SIG-M5 treated with dmso at 0.1 percent for 504 hours (cell line): ENCODE results near the gene PET100.

ENCODE experiments used
- DNase-seq: peaks from one replicate; lab custom pipeline; 2025; ENCODE audit not compliant: unreplicated experiment; lab: John Stamatoyannopoulos, UW

The PET100 gene, protein sequence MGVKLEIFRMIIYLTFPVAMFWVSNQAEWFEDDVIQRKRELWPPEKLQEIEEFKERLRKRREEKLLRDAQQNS

DNA sequence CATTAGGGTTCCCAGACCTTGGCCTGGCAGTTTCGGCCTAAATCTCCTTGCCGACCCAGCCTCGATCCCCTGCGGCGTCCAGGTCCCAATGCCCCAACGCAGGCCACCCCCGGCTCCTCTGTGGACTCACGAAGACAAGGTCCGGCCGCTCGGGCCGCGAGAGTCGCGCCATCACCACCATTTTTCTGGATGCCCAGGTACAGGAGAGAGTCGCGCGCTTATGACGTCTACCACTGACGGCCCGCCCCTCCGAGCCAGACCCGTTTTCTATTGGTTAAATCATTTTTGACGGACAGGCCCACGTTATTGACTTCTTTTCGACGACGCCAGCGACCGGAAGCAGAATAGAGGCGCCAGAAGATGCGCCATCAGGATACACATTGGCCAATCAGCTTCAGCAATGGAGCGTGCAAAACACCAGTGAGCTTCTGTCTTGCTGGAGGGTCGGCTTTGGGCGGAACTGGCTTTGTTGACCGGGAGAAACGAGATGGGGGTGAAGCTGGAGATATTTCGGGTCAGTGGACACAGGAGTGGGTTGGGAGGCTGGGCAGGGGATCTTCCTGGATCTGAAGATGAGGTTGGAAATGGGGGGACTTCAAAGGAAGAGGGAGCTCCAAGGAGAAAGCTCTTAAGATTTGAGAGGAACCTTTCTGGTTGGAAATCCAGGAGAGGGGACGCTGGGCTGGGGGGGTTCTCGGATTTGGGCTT is at the start of gene PET100, which contains the start of gene XAB2:
TSS of gene PET100 (plus strand) at position 447 of the 708 bp plus-strand sequence. CDS start at position 488, 41 bp downstream.
TSS of gene XAB2 (minus strand) at position 199 of the 708 bp plus-strand sequence. CDS start at position 181, 18 bp downstream.
- DNase-seq: peak; percentile 98

DNA sequence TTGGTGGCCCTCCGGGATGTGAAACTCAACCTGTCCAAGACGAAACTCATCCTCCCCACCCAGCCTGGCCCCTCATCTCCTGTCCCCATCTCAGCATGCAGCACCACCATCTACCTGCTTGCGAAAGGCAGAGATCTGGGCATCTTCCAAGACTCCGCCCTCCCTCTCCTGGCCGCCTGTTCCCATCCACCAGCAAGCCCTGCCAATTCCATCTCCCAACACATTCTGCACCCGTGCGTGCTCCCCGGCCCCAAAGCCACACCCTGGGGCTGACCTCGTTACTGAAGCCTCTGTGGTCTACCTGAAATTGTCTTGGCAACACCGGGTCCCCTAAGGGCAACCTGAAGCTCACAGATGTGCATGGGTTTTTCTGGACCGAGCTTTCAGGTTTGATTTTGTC is 47.1 kb upstream of the PET100 start:
- no peak for DNase-seq

GRCh38 chr19:7589822-7590221 is 39.8 kb upstream of the PET100 start:
- DNase-seq: no peak

- no peak for DNase-seq
These were observed 39.3 kb upstream of the PET100 start for GRCh38 chr19:7590256-7590655.

DNA sequence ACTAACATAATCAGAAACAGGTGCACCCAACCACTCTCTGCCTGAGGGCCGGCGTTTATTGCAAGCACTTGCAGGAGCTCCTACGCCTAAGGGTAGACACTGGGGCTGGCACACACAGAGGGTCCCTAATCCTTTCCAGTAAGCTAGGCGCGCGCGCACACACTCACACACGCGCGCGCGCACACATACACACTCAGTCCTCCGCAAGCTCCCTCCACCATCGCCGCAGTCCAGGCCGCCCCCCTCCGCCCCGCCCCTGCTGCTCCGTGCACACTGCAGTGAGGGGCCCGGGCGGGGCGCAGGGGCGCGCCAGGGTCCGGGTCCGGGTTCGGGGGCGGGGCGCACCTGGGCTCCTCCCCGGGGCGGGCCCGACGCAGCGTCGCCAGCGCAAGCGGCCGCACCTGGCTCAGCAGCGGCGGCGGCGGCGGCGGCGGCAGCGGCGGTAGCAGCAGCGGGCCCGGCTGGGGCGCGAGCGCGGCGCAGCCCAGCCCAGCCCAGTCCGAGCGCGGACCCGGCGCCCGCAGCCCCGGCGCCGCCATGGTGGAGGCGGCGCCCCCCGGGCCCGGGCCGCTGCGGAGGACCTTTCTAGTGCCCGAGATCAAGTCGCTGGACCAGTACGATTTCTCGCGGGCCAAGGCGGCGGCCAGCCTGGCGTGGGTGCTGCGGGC is 34.0 kb upstream of the PET100 start, which contains the start of gene CAMSAP3:
TSS of gene CAMSAP3 (plus strand) at position 398 of the 668 bp plus-strand sequence. CDS start at position 538, 140 bp downstream.
- DNase-seq: peak; percentile 25

DNA sequence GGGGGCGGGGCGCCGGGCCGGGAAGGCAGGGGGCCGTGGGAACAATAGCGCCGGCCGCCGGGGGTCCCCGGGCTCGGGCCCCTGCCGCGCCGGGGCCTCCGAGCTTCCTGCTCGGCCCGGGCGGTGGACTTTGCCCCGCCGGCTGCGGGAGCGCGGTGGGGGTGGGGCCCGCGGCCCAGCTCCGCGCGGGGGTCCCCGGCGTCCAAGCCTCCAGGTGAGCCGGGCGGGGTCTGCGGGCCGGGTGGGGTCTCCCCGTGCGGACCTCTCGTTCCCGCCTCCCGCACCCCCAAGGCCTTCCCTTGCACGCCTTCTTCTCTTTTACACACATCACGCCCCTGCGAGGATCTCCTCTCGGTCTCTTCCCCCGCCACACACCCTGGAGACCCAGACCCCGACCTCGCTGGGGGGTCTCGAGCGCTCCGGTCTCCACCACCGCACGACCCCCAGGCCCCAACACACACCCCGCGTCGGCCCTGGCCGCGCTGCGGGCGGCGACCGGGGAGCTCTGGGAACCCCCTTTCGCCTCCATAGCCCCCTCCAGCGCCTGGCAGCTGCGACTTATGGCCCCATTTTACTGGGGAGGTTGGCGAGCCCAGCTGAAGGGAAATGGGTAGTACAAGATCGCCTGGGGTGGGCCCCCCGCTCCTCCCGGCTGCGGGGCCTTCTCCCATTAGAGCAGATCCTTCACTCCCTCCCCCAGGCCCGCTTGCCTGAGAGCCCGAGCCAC is 33.2 kb upstream of the PET100 start:
- DNase-seq: no peak

DNA sequence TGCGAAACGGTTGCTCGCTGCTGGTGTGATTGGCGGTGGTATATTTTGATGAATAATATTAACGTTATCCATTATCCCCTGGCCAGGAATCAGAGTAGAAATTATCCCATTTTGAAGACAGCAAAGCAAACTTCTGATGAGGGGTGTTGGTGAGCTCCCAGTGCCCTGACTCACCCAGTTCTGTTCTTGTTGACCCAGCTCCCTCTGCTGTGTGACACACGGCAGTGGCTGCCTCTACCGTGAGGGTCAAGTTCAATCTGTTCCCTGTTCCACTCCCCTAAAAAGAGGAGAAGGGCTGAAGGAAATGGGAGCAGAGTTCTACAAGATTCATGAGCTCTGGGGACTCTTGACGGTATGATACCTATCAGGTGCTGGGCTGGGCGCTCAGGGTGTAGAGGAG is 31.9 kb upstream of the PET100 start:
- DNase-seq: no peak

- DNase-seq: no peak
These were observed 31.4 kb upstream of the PET100 start for GRCh38 chr19:7598180-7598579.

DNA sequence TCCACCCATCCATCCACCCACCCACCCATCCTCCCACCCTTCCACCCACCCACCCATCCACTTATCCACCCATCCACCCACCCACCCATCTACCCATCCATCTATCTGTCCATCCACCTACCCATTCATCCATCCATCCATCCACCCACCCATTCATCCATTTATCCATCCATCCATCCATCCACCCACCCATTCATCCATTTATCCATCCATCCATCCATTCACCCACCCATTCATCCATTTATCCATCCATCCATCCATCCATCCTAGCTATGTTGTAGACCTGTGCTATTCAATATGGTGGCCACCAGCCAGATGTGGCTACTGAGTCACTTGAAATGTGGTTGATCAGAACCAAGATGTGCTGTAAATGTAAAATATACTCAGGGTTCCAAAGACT is 28.9 kb upstream of the PET100 start:
- no peak for DNase-seq

GRCh38 chr19:7602240-7602934 is 27.2 kb upstream of the PET100 start:
- DNase-seq: no peak

DNA sequence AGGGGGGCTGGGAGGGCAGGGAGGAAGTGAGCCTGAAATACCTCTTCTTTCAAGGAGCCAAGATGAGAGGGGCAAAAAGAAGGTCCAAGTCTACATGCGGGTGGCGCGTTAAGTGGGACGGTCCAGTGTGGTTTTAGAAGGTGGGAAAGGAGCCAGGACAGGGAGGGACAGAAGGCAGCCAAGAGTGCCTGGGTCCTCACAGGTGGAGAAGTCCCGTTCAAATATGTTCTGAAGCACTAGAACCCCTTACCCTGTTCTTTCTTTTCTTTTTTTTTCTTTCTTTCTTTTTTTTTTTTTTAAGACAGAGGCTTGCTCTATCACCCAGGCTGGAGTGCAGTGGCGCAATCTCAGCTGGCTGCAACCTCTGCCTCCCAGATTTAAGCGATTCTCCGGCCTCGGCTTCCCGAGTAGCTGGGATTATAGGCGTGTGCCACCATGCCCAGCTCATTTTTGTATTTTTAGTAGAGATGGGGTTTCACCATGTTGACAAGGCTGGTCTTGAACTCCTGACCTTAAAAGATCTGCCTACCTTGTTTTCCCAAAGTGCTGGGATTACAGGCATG is 26.6 kb upstream of the PET100 start:
- no peak for DNase-seq

DNA sequence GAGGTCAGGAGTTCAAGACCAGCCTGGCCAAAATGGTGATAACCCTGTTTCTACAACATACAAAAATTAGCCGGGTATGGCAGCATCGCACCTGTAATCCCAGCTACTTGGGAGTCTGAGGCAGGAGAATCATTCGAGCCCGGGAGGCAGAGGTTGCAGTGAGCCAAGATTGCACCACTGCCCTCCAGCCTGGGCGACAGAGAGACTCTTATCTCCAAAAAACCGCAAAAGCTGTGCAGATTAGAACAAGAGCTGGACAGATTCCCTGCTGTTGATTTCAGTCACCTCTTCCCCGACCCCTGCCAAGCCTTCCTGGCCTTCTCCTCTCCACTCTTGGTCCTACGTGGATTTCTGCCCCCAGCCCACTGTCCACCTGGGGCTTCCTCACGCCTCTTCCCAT is 25.7 kb upstream of the PET100 start:
- DNase-seq: no peak

DNA sequence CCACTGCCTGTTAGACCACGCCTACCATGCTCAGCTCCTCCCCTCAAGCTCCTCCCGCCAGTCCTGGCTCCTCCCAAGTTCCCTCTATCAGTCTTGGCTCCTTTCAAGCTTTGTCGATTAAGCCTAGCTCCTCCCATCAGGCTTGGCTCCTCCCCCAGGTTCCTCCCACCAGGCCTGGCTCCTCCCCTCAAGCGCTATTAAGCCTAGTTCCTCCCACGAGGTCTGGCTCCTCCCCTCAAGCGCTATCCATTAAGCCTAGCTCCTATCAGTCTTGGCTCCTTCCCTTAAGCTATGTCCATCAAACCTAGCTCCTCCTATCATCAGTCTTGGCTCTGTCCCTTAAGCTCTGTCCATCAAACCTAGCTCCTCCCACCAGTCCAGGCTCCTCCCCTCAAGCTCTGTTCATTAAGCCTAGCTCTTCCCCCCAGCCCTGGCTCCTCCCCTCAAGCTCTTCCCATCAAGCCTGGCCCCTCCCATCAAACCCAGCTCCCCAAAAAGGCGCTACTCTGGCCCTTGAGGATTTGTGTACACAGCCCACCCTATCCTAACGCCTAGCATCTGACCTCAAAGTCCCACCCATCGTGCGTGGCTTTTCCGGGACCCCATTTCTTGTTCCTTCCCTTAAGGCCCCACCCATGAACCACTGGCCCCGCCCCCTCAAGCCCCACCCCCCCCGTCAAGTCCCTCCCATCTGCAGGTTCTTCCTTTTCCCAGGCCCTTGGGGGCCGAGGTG is 23.9 kb upstream of the PET100 start:
- peak; percentile 57 for DNase-seq

GRCh38 chr19:7606289-7606688 is 23.3 kb upstream of the PET100 start:
- DNase-seq: no peak

GRCh38 chr19:7607212-7607873 is 22.2 kb upstream of the PET100 start:
- DNase-seq: no peak

GRCh38 chr19:7607874-7608560 is 21.6 kb upstream of the PET100 start:
- DNase-seq: no peak

DNA sequence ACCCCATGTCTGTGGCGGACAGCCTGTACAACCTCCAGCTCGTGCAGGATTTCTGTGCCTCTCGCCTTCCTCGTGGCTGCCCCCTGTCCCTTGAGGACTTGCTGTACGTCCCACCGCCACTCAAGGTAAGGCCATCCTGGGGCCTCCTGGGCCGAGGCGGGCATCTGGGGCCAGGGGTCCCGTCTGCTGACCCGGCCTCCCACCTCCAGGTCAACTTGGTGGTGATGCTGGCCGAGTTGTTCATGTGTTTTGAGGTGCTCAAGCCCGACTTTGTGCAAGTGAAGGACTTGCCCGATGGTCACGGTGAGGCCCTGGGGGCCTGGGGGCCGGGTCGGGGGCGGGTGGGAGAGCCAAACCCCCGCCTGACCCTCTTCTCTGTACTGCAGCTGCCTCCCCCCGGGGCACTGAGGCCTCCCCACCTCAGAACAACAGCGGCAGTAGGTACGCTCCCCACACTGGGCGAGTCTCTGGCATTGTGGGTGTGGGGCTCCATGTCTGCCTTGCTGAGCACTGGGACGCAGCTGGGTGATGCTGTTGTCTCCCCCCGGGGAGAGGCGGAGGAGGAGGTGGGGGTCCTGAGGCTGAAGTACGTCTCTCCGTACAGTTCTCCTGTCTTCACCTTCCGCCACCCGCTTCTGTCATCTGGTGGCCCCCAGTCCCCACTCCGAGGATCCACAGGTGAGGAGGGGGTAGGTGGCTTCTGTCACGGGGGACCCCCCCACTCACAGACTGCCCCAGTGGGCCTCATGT is 18.9 kb upstream of the PET100 start:
- DNase-seq: no peak
